ELF-1 (cell line): Measurements from ENCODE around the gene MMP21.

ENCODE experiments used
- DNase-seq: peaks from one replicate; pipeline ENCODE4 v3.0.0-alpha.2; 2016; ENCODE audit warnings: low read depth, low spot score

MMP21 gene

GRCh38 chr10:125792342-125793300 lies 17.0 kb upstream of the MMP21 start:
- DNase-seq, result no peak

GRCh38 chr10:125788156-125789034 lies 12.8 kb upstream of the MMP21 start:
- DNase-seq, result no peak

GRCh38 chr10:125785791-125786190 lies 10.2 kb upstream of the MMP21 start:
- no peak for DNase-seq

- no peak for DNase-seq
Measured at GRCh38 chr10:125783957-125784356, 8.3 kb upstream of the MMP21 start.

- no peak for DNase-seq
Measured at GRCh38 chr10:125783408-125783807, 7.8 kb upstream of the MMP21 start.

GRCh38 chr10:125782616-125783015 lies 7.0 kb upstream of the MMP21 start:
- no peak for DNase-seq

- DNase-seq, result no peak
Measured at GRCh38 chr10:125782054-125782453, 6.4 kb upstream of the MMP21 start.

GRCh38 chr10:125781374-125781773 lies 5.8 kb upstream of the MMP21 start:
- no peak for DNase-seq

- DNase-seq, result no peak
Measured at GRCh38 chr10:125779403-125780327, 4.0 kb upstream of the MMP21 start.

GRCh38 chr10:125778556-125778955 lies 2.9 kb upstream of the MMP21 start:
- no peak for DNase-seq

GRCh38 chr10:125777806-125778205 lies 2.2 kb upstream of the MMP21 start:
- DNase-seq, result no peak

GRCh38 chr10:125774581-125775191 lies 935 bp downstream of the MMP21 start:
- no peak for DNase-seq

- DNase-seq, result no peak
Measured at GRCh38 chr10:125773687-125774543, 1.7 kb downstream of the MMP21 start.

- DNase-seq, result no peak
Measured at GRCh38 chr10:125772864-125773180, 2.8 kb downstream of the MMP21 start.

- DNase-seq, result no peak
Measured at GRCh38 chr10:125772112-125772863, 3.3 kb downstream of the MMP21 start.

- DNase-seq, result no peak
Measured at GRCh38 chr10:125770844-125771243, 4.8 kb downstream of the MMP21 start.

- DNase-seq, result no peak
Measured at GRCh38 chr10:125769175-125769574, 6.4 kb downstream of the MMP21 start.

- DNase-seq, result no peak
Measured at GRCh38 chr10:125768219-125768855, 7.3 kb downstream of the MMP21 start.

- no peak for DNase-seq
Measured at GRCh38 chr10:125766511-125766910, 9.1 kb downstream of the MMP21 start.
